HCT116 (cell line): ENCODE data around the gene SHH. TPM values are rescaled to one million over a fixed set of nuclear protein-coding genes. Genes with fewer than 3 reads are reported as not detected.

ENCODE experiments used
- ATAC-seq: fragments of 200-7000 bp; cut with Tn5 transposase; 2 replicates; pipeline ENCODE4 v1.9.1; 2020; ENCODE audit warnings: mild to moderate bottlenecking, moderate library complexity
- BruUV-seq: library from RNA; stranded (reverse); fragments of 400-500 nt; replicated peaks from 2 replicates; lab custom pipeline; 2021; lab: Mats Ljungman, UMichigan
- CTCF ChIA-PET: fragments of 300-600 bp; sonication (Branson Sonifier 250); formaldehyde crosslinking; loops from one replicate; lab custom pipeline; 2021; ENCODE audit warnings: antibody characterized with exemption; lab: Charles Lee
- POLR2A ChIA-PET: fragments of 300-600, 350-600 bp; sonication (Branson Sonifier 250); formaldehyde crosslinking; loops from one replicate; lab custom pipeline; 2021; ENCODE audit warnings: antibody characterized with exemption; lab: Charles Lee
- RAD21 ChIA-PET, 2 experiments: fragments of 300-600 bp; sonication (Branson Sonifier 250); formaldehyde crosslinking; loops; one replicate each; lab custom pipeline; 2023; ENCODE audit warnings: low total read pairs in 2 of 2; ENCODE audit not compliant: uncharacterized antibody in 2 of 2, unreplicated experiment in 2 of 2, low non-redundant PET in 1 of 2; lab: Charles Lee
- DNase-seq: peaks from one replicate; pipeline ENCODE4 v3.0.0-alpha.2; 2010; ENCODE audit warnings: low read depth, low spot score
- H2AFZ ChIP-seq: fragments of 200-600 bp; shearing (Covaris generic), sonication (generic); 2 replicates; pipeline ENCODE4 v1.6.1; 2017; ENCODE audit warnings: low read depth, mixed run types, mixed read lengths, antibody characterized with exemption, low read length; ENCODE audit not compliant: poor library complexity, severe bottlenecking
- H3K27ac ChIP-seq: 2 replicates; pipeline ENCODE4 v1.5.1; 2012; ENCODE audit warnings: low read depth, low read length
- H3K27me3 ChIP-seq: fragments of 200-600 bp; sonication (generic); 2 replicates; pipeline ENCODE4 v1.6.1; 2016; ENCODE audit warnings: mixed run types, low read length, mixed read lengths; ENCODE audit not compliant: insufficient read depth
- H3K36me3 ChIP-seq, 2 experiments: fragments of 200-500 bp in 1 of 2; fragments of 200-600 bp in 1 of 2; sonication (Bioruptor generic) in 1 of 2; sonication (generic) in 1 of 2; 2 replicates each; pipeline versions ENCODE4 v1.5.1 to v1.6.1; 2014 to 2016; ENCODE audit warnings: low read length in 2 of 2, inconsistent platforms in 1 of 2, mixed read lengths in 1 of 2, mixed run types in 1 of 2; ENCODE audit not compliant: insufficient read depth in 2 of 2, control insufficient read depth in 1 of 2
- H3K4me1 ChIP-seq, 2 experiments: fragments of 200-600 bp in 1 of 2; sonication (generic) in 1 of 2; 2 replicates each; pipeline versions ENCODE4 v1.5.1 to v1.6.1; 2012 to 2017; ENCODE audit warnings: low read length in 2 of 2, inconsistent platforms in 1 of 2, mild to moderate bottlenecking in 1 of 2, mixed read lengths in 1 of 2, mixed run types in 1 of 2, moderate library complexity in 1 of 2; ENCODE audit not compliant: insufficient read depth in 2 of 2, control insufficient read depth in 1 of 2
- H3K4me2 ChIP-seq: fragments of 200-600 bp; sonication (generic); 2 replicates; pipeline ENCODE4 v1.6.1; 2017; ENCODE audit warnings: mixed run types, low read length, mixed read lengths
- H3K4me3 ChIP-seq, 2 experiments: fragments of 200-600 bp in 1 of 2; sonication (generic) in 1 of 2; replicated peaks in 1 of 2; 2 replicates each; pipeline ENCODE4 v1.5.1; 2011 to 2016; ENCODE audit warnings: low read length in 2 of 2, control low read depth in 1 of 2, low read depth in 1 of 2, mild to moderate bottlenecking in 1 of 2, mixed read lengths in 1 of 2, mixed run types in 1 of 2
- H3K79me2 ChIP-seq: fragments of 200-600 bp; sonication (generic); 2 replicates; pipeline ENCODE4 v1.6.1; 2017; ENCODE audit warnings: mild to moderate bottlenecking, mixed run types, low read length, moderate library complexity, mixed read lengths; ENCODE audit not compliant: insufficient read depth
- H3K9ac ChIP-seq: fragments of 200-600 bp; sonication (generic); 2 replicates; pipeline ENCODE4 v1.6.1; 2016; ENCODE audit warnings: low read length, mixed read lengths
- H3K9me2 ChIP-seq: fragments of 200-600 bp; sonication (generic), shearing (Covaris generic); 2 replicates; pipeline ENCODE4 v1.6.1; 2017; ENCODE audit warnings: mixed run types, mild to moderate bottlenecking, moderate library complexity; ENCODE audit not compliant: insufficient read depth
- H3K9me3 ChIP-seq, 2 experiments: fragments of 200-500 bp in 1 of 2; fragments of 200-600 bp in 1 of 2; sonication (Bioruptor generic) in 1 of 2; sonication (generic) in 1 of 2; 2 replicates each; pipeline ENCODE4 v1.6.1; 2014 to 2017; ENCODE audit warnings: low read length in 2 of 2, mixed read lengths in 2 of 2, inconsistent platforms in 1 of 2, low read depth in 1 of 2, mild to moderate bottlenecking in 1 of 2, mixed run types in 1 of 2, moderate library complexity in 1 of 2; ENCODE audit not compliant: control insufficient read depth in 1 of 2, insufficient read depth in 1 of 2
- H4K20me1 ChIP-seq: fragments of 200-600 bp; sonication (generic), shearing (Covaris generic); 2 replicates; pipeline ENCODE4 v1.6.1; 2017; ENCODE audit warnings: mixed run types, mild to moderate bottlenecking, moderate library complexity; ENCODE audit not compliant: insufficient read depth
- CBX3 ChIP-seq: IDR thresholded peaks from 2 replicates; pipeline ENCODE4 v1.6.1; 2012; ENCODE audit warnings: low read depth
- EGR1 ChIP-seq: IDR thresholded peaks from 2 replicates; pipeline ENCODE4 v1.6.1; 2012; ENCODE audit warnings: low read depth
- EZH2 ChIP-seq: fragments of 200-600 bp; sonication (generic); IDR thresholded peaks from 2 replicates; pipeline ENCODE4 v1.6.1; 2017; ENCODE audit warnings: antibody characterized with exemption, mixed run types
- EZH2phosphoT487 ChIP-seq: fragments of 200-600 bp; IDR thresholded peaks from 2 replicates; pipeline ENCODE4 v1.6.1; 2018; ENCODE audit warnings: antibody characterized with exemption, borderline replicate concordance
- FOSL1 ChIP-seq: IDR thresholded peaks from 2 replicates; pipeline ENCODE4 v1.6.1; 2012; ENCODE audit warnings: low read depth
- JUND ChIP-seq: IDR thresholded peaks from 2 replicates; pipeline ENCODE4 v1.6.1; 2012
- POLR2A ChIP-seq: IDR thresholded peaks from 2 replicates; pipeline ENCODE4 v1.7.0; 2011; ENCODE audit warnings: borderline replicate concordance; ENCODE audit not compliant: insufficient read depth, insufficient read length; ENCODE audit errors: extremely low read depth
- POLR2AphosphoS5 ChIP-seq: IDR thresholded peaks from 2 replicates; pipeline ENCODE4 v1.6.1; 2011; ENCODE audit warnings: mild to moderate bottlenecking, low read depth, low read length, moderate library complexity
- RAD21 ChIP-seq: IDR thresholded peaks from 2 replicates; pipeline ENCODE4 v1.6.1; 2012; ENCODE audit warnings: low read depth, mild to moderate bottlenecking
- SIN3A ChIP-seq: IDR thresholded peaks from 2 replicates; pipeline ENCODE4 v1.6.1; 2012; ENCODE audit warnings: low read depth
- SP1 ChIP-seq: IDR thresholded peaks from 2 replicates; pipeline ENCODE4 v1.6.1; 2012; ENCODE audit warnings: low read depth
- SRF ChIP-seq: IDR thresholded peaks from 2 replicates; pipeline ENCODE4 v1.6.1; 2012; ENCODE audit warnings: low read depth
- TCF7L2 ChIP-seq: IDR thresholded peaks from 2 replicates; pipeline ENCODE4 v1.7.0; 2011; ENCODE audit warnings: borderline replicate concordance, inconsistent platforms; ENCODE audit not compliant: insufficient read depth, insufficient read length; ENCODE audit errors: extremely low read depth
- YY1 ChIP-seq: IDR thresholded peaks from 2 replicates; pipeline ENCODE4 v1.6.1; 2011; ENCODE audit warnings: low read length, low read depth, moderate library complexity, mild to moderate bottlenecking; ENCODE audit not compliant: insufficient replicate concordance; ENCODE audit errors: extremely low read depth
- ZFX ChIP-seq: fragments of 450-650 bp; IDR thresholded peaks from 2 replicates; pipeline ENCODE4 v1.6.1; 2017
- ZNF274 ChIP-seq: fragments of 200-500 bp; sonication (Bioruptor generic); IDR thresholded peaks from 2 replicates; pipeline ENCODE4 v1.6.1; 2014; ENCODE audit warnings: mild to moderate bottlenecking, low read depth, low read length, inconsistent platforms
- intact Hi-C: fragments of 100-400 bp; cut with micrococcal nuclease; formaldehyde crosslinking; loops from 2 replicates; pipeline ENCODE4 v1.10.0; 2022
- total RNA-seq: library from RNA; stranded (reverse); gene quantifications from one replicate; pipeline ENCODE4 v1.2.1, GENCODE V29; 2021; ENCODE audit not compliant: unreplicated experiment
- TF ChIP-seq, protein P1 (sequence below): IDR thresholded peaks from 2 replicates; pipeline ENCODE4 v1.6.1; 2012
- TF ChIP-seq, protein P2 (sequence below), 3 experiments: fragments of 200-600 bp in 1 of 3; sonication (generic) in 1 of 3; IDR thresholded peaks in 2 of 3; conservative IDR thresholded peaks in 1 of 3; 2 replicates each; pipeline ENCODE4 v1.5.1; 2012 to 2017; ENCODE audit warnings: low read depth in 2 of 3, low read length in 2 of 3, antibody characterized with exemption in 1 of 3, borderline replicate concordance in 1 of 3, control low read depth in 1 of 3, mild to moderate bottlenecking in 1 of 3, mixed read lengths in 1 of 3, mixed run types in 1 of 3, moderate library complexity in 1 of 3; ENCODE audit not compliant: insufficient read depth in 1 of 3
- TF ChIP-seq, protein P3 (sequence below): IDR thresholded peaks from 2 replicates; pipeline ENCODE4 v1.6.1; 2012
- TF ChIP-seq, protein P4 (sequence below): IDR thresholded peaks from 2 replicates; pipeline ENCODE4 v1.6.1; 2012; ENCODE audit warnings: low read depth

SHH gene
- total RNA-seq, 1 experiment from 2014 or later = 0.32 TPM

DNA sequence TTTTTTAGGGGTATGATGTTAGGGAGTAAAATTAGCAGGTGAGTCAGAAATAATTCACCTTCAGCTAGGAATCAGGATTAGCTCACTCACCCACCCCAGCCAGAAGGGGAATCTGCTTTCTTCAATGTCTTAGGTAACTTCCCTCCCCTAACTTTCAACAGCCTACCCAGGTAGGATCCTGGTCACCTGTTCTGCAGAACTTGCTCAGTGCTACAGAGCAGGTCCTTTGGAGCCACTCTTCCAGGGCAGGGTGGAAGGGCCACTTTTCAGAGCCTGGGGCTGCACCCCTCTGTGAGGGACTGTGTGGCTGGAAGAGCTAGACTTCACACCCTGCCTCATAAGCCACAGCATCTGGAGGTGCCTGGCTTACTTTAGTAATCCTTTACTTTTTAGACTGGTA, 58.1 kb downstream of the SHH start:
- Histone ChIP-seq H3K4me1 (no peaks in the 10 kb centered on the region), H3K27me3 (no peaks in the 10 kb centered on the region), H2AFZ (no peak overlapping the region), H3K79me2 (peaks cover 85% of the 10 kb centered on the region), H3K9me2 (no peaks in the 10 kb centered on the region), H3K4me2 (no peak overlapping the region), H3K36me3 (no peaks in the 10 kb centered on the region; a peak in 1 of 4 replicates), H3K9ac (no peak overlapping the region), H4K20me1 (no peaks in the 10 kb centered on the region; the same call in 1 of the 2 replicates), H3K9me3 (no peaks in the 10 kb centered on the region), H3K27ac (no peak overlapping the region), H3K4me3 (no peak overlapping the region)
- TF ChIP-seq, protein P1, sequence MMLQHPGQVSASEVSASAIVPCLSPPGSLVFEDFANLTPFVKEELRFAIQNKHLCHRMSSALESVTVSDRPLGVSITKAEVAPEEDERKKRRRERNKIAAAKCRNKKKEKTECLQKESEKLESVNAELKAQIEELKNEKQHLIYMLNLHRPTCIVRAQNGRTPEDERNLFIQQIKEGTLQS = no peak
- TF ChIP-seq POLR2A (no peak), SP1 (no peak), EZH2 (no peak), TCF7L2 (no peak), JUND (no peak), POLR2AphosphoS5 (no peak), FOSL1 (no peak), RAD21 (no peak), SIN3A (no peak), CBX3 (no peak), SRF (no peak), EGR1 (no peak), ZNF274 (no peak), YY1 (no peak), ZFX (no peak), EZH2phosphoT487 (no peak)
- TF ChIP-seq, protein P2, sequence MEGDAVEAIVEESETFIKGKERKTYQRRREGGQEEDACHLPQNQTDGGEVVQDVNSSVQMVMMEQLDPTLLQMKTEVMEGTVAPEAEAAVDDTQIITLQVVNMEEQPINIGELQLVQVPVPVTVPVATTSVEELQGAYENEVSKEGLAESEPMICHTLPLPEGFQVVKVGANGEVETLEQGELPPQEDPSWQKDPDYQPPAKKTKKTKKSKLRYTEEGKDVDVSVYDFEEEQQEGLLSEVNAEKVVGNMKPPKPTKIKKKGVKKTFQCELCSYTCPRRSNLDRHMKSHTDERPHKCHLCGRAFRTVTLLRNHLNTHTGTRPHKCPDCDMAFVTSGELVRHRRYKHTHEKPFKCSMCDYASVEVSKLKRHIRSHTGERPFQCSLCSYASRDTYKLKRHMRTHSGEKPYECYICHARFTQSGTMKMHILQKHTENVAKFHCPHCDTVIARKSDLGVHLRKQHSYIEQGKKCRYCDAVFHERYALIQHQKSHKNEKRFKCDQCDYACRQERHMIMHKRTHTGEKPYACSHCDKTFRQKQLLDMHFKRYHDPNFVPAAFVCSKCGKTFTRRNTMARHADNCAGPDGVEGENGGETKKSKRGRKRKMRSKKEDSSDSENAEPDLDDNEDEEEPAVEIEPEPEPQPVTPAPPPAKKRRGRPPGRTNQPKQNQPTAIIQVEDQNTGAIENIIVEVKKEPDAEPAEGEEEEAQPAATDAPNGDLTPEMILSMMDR (IDR thresholded peaks at IDR 0.05 in 2 of 3, conservative IDR thresholded peaks at IDR 0.05 in 1 of 3; ENCODE audit: borderline replicate concordance in 1 of 3, insufficient read depth in 1 of 3, low read depth in 2 of 3, low read length in 2 of 3) = no peak
- TF ChIP-seq, protein P3, sequence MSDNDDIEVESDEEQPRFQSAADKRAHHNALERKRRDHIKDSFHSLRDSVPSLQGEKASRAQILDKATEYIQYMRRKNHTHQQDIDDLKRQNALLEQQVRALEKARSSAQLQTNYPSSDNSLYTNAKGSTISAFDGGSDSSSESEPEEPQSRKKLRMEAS = no peak
- TF ChIP-seq, protein P4, sequence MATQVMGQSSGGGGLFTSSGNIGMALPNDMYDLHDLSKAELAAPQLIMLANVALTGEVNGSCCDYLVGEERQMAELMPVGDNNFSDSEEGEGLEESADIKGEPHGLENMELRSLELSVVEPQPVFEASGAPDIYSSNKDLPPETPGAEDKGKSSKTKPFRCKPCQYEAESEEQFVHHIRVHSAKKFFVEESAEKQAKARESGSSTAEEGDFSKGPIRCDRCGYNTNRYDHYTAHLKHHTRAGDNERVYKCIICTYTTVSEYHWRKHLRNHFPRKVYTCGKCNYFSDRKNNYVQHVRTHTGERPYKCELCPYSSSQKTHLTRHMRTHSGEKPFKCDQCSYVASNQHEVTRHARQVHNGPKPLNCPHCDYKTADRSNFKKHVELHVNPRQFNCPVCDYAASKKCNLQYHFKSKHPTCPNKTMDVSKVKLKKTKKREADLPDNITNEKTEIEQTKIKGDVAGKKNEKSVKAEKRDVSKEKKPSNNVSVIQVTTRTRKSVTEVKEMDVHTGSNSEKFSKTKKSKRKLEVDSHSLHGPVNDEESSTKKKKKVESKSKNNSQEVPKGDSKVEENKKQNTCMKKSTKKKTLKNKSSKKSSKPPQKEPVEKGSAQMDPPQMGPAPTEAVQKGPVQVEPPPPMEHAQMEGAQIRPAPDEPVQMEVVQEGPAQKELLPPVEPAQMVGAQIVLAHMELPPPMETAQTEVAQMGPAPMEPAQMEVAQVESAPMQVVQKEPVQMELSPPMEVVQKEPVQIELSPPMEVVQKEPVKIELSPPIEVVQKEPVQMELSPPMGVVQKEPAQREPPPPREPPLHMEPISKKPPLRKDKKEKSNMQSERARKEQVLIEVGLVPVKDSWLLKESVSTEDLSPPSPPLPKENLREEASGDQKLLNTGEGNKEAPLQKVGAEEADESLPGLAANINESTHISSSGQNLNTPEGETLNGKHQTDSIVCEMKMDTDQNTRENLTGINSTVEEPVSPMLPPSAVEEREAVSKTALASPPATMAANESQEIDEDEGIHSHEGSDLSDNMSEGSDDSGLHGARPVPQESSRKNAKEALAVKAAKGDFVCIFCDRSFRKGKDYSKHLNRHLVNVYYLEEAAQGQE = no peak
- POLR2A ChIA-PET = no interaction called here
- DNase-seq (no peak), ATAC-seq (no peak)
- CTCF ChIA-PET = no interaction called here
- BruUV-seq = no TSS peak
- intact Hi-C loops = no loop called here
- RAD21 ChIA-PET = no interaction called here
